GM18502 (cell line): ENCODE data around the gene SPATA19.
"Not testable (repeated sequence)": the region's sequence is repeated elsewhere in the genome, so short reads cannot be mapped to it uniquely, and the experiment has no call there.

Experiments
- ATAC-seq: cut with Tn5 transposase; IDR thresholded peaks from one replicate; pipeline ENCODE4 v1.9.1; 2021; ENCODE audit warnings: mild to moderate bottlenecking; ENCODE audit not compliant: unreplicated experiment, poor library complexity

SPATA19 gene

GRCh38 chr11:133845413-133845812 is at the start of gene SPATA19:
SPATA19 (minus strand) TSS chr11:133845513; CDS start chr11:133845446, 67 bp downstream.
- no peak for ATAC-seq

- peak; percentile 56 for ATAC-seq
Observed at GRCh38 chr11:133895061-133895479, 49.8 kb upstream of the SPATA19 start.

- no peak for ATAC-seq
Observed at GRCh38 chr11:133893381-133893780, 48.1 kb upstream of the SPATA19 start.

- no peak for ATAC-seq
Observed at GRCh38 chr11:133892584-133893380, 47.5 kb upstream of the SPATA19 start.

- no peak for ATAC-seq
Observed at GRCh38 chr11:133892126-133892525, 46.8 kb upstream of the SPATA19 start.

GRCh38 chr11:133889893-133890292 is 44.6 kb upstream of the SPATA19 start:
- no peak for ATAC-seq

GRCh38 chr11:133889188-133889587 is 43.9 kb upstream of the SPATA19 start:
- ATAC-seq = no peak

- no peak for ATAC-seq
Observed at GRCh38 chr11:133887692-133888332, 42.5 kb upstream of the SPATA19 start.

- ATAC-seq = no peak
Observed at GRCh38 chr11:133886029-133886428, 40.7 kb upstream of the SPATA19 start.

GRCh38 chr11:133872160-133872559 is 26.8 kb upstream of the SPATA19 start:
- ATAC-seq = no peak

- no peak for ATAC-seq
Observed at GRCh38 chr11:133867456-133867855, 22.1 kb upstream of the SPATA19 start.

- ATAC-seq = no peak
Observed at GRCh38 chr11:133865466-133865865, 20.2 kb upstream of the SPATA19 start.

GRCh38 chr11:133864756-133865155 is 19.4 kb upstream of the SPATA19 start:
- ATAC-seq = no peak

- ATAC-seq = no peak
Observed at GRCh38 chr11:133860151-133860550, 14.8 kb upstream of the SPATA19 start.

GRCh38 chr11:133854330-133854960 is 9.1 kb upstream of the SPATA19 start:
- not testable (repeated sequence) for ATAC-seq

- ATAC-seq = no peak
Observed at GRCh38 chr11:133844217-133844616, 1.1 kb downstream of the SPATA19 start.

GRCh38 chr11:133843454-133843987 is 1.8 kb downstream of the SPATA19 start:
- no peak for ATAC-seq

- no peak for ATAC-seq
Observed at GRCh38 chr11:133842730-133843129, 2.6 kb downstream of the SPATA19 start.

GRCh38 chr11:133842053-133842452 is 3.3 kb downstream of the SPATA19 start:
- ATAC-seq = no peak

GRCh38 chr11:133841279-133842043 is 3.9 kb downstream of the SPATA19 start:
- ATAC-seq = no peak
